Hepatocyte (in vitro differentiated cells): ENCODE measurements around the gene CDK5.

ENCODE experiments used
- EZH2 ChIP-seq: fragments of 200-600 bp; sonication (generic); IDR thresholded peaks from 2 replicates; pipeline ENCODE4 v1.6.1; 2016; ENCODE audit warnings: antibody characterized with exemption, mild to moderate bottlenecking, borderline replicate concordance
- EZH2phosphoT487 ChIP-seq: fragments of 200-600 bp; sonication (generic); IDR thresholded peaks from one replicate; pipeline ENCODE4 v1.6.1; 2018; ENCODE audit warnings: antibody characterized with exemption, mild to moderate bottlenecking, low read depth, moderate library complexity; ENCODE audit not compliant: unreplicated experiment, severe bottlenecking
- TF ChIP-seq, protein P1 (sequence below): fragments of 200-600 bp; sonication (generic); IDR thresholded peaks from 2 replicates; pipeline ENCODE4 v1.5.1; 2016; ENCODE audit warnings: antibody characterized with exemption, mild to moderate bottlenecking; ENCODE audit not compliant: poor library complexity

DNA sequence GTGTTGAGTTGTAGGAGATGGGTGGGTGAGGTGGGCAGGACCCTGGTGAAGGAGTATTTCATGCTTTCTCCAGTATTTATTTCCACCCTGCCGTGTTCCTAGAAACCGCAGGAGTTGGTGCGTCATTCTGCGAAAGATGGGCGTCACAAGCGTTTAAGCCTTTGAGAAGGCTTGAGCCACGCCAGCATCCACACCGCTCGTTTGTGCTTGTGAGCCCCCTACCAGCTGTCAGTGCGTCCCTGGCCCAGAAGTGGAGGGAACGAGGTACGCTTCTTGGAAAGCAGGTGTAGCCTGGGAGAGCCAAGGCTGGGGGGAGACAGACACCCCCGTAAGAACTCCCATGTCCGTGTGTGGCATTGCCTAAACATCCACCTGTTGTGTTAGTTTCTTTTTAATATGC, 34.3 kb upstream of the CDK5 start:
- TF ChIP-seq, protein P1, sequence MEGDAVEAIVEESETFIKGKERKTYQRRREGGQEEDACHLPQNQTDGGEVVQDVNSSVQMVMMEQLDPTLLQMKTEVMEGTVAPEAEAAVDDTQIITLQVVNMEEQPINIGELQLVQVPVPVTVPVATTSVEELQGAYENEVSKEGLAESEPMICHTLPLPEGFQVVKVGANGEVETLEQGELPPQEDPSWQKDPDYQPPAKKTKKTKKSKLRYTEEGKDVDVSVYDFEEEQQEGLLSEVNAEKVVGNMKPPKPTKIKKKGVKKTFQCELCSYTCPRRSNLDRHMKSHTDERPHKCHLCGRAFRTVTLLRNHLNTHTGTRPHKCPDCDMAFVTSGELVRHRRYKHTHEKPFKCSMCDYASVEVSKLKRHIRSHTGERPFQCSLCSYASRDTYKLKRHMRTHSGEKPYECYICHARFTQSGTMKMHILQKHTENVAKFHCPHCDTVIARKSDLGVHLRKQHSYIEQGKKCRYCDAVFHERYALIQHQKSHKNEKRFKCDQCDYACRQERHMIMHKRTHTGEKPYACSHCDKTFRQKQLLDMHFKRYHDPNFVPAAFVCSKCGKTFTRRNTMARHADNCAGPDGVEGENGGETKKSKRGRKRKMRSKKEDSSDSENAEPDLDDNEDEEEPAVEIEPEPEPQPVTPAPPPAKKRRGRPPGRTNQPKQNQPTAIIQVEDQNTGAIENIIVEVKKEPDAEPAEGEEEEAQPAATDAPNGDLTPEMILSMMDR: no peak
- TF ChIP-seq EZH2phosphoT487 (no peak), EZH2 (no peak)
